ENCODE data around the gene SARDH. TPM values are rescaled to one million over a fixed set of nuclear protein-coding genes. Genes with fewer than 3 reads are reported as not detected.

Gene SARDH
- total and polyA plus RNA-seq, 8 donors, result 3.9 to 13.9 (median 9.9) TPM

DNA sequence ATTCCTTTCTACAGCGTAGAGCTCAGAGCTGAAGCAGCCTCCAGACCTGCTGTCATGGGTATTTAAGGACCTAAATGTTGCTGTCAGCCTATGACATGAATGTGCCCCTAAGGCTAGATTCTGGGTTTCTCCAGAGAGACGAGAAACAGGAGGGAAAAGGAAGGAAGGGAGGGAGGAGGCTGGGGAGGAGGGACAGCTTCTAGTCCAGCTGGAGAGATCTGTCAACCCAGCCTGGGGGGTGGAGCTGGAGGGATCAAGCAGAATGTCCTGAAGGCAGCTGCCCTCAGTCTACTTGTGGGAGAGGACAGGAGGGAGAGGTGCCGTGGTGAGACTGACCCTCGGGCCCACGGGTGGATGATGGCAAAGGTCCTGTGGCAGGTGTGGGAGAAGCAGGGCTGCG is 103.1 kb downstream of the SARDH start:
- TF ChIP-seq, protein P1, sequence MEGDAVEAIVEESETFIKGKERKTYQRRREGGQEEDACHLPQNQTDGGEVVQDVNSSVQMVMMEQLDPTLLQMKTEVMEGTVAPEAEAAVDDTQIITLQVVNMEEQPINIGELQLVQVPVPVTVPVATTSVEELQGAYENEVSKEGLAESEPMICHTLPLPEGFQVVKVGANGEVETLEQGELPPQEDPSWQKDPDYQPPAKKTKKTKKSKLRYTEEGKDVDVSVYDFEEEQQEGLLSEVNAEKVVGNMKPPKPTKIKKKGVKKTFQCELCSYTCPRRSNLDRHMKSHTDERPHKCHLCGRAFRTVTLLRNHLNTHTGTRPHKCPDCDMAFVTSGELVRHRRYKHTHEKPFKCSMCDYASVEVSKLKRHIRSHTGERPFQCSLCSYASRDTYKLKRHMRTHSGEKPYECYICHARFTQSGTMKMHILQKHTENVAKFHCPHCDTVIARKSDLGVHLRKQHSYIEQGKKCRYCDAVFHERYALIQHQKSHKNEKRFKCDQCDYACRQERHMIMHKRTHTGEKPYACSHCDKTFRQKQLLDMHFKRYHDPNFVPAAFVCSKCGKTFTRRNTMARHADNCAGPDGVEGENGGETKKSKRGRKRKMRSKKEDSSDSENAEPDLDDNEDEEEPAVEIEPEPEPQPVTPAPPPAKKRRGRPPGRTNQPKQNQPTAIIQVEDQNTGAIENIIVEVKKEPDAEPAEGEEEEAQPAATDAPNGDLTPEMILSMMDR (IDR thresholded peaks at IDR 0.05), result no peak
- Histone ChIP-seq H3K36me3 (no peaks in the 10 kb centered on the region), H3K4me1 (no peaks in the 10 kb centered on the region), H3K27ac (no peak overlapping the region), H3K9me3 (no peaks in the 10 kb centered on the region), H3K27me3 (peaks cover 0 to 13% of the 10 kb centered on the region in 2 donors), H3K4me3 (no peak overlapping the region)
- intact Hi-C loops (cut with DNase I), result no loop called here
- DNase-seq (no peak), ATAC-seq (no peak)

DNA sequence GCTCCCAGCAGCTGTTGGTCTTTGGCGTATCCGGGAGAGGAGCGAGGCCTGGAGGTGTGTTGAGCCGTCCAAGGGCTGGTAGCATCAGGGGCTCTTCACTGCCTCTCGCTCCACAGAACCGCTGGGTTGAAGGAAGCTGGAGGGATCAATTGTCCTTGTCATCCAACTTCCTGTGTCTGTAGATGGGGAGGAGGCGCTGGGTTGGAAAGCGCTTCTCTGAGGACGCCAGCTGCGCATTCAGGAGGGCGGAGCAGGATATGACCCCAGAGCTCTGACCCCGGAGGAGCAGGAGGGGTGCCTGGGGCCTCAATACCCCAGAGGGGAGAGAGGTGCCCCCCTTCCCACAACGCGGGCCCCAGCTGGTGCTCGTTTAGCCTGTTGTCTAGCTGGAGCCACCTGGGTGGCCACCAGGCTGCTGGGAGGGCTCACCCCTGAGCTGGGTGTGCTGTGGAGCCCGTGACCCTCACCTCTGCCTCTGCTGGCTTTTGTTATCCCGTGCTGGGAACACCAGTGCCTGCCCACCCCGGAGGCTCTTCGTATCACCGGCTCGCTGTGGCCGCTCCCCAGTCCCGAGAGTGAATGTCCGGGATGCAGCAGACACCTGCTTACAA is 104.0 kb downstream of the SARDH start:
- intact Hi-C loops (cut with DNase I), result no loop called here

DNA sequence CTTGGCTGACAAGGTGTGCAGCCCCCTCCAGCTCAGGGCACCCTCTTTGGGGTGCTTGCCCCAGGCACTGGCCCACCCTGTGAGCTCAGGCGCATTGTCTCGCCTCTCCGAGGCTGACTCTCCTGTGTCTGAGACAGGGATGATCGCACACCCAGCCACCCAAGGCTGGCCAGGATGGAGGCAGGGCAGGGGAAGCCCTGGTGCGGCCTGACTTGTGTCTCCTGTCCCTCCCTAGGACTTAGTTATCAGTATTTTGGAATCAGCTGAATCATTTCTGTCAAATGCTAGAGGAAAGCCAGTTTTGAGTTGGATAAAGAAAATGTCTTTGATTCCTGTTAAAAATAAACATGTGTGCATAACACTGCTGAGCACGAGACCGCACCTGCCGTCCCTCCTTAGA is 104.5 kb downstream of the SARDH start:
- Histone ChIP-seq H3K27me3 (peaks cover 0 to 13% of the 10 kb centered on the region in 2 donors), H3K4me1 (no peaks in the 10 kb centered on the region), H3K4me3 (no peak overlapping the region), H3K27ac (no peak overlapping the region), H3K9me3 (no peaks in the 10 kb centered on the region), H3K36me3 (no peaks in the 10 kb centered on the region)
- ATAC-seq (no peak), DNase-seq (peak in 1 of 4 donors; percentile 57)
- TF ChIP-seq, protein P1 (IDR thresholded peaks at IDR 0.05), result no peak
- intact Hi-C loops (cut with DNase I), result no loop called here

More for the DNA sequence above, 104.0 kb downstream of the SARDH start:
- no peak for ATAC-seq
- DNase-seq, result peak in 1 of 4 donors; percentile 61
- Histone ChIP-seq H3K4me1 (no peaks in the 10 kb centered on the region), H3K27me3 (peaks cover 0 to 13% of the 10 kb centered on the region in 2 donors), H3K4me3 (no peak overlapping the region), H3K36me3 (no peaks in the 10 kb centered on the region), H3K9me3 (no peaks in the 10 kb centered on the region), H3K27ac (no peak overlapping the region)
- TF ChIP-seq, protein P1 (IDR thresholded peaks at IDR 0.05), result no peak

DNA sequence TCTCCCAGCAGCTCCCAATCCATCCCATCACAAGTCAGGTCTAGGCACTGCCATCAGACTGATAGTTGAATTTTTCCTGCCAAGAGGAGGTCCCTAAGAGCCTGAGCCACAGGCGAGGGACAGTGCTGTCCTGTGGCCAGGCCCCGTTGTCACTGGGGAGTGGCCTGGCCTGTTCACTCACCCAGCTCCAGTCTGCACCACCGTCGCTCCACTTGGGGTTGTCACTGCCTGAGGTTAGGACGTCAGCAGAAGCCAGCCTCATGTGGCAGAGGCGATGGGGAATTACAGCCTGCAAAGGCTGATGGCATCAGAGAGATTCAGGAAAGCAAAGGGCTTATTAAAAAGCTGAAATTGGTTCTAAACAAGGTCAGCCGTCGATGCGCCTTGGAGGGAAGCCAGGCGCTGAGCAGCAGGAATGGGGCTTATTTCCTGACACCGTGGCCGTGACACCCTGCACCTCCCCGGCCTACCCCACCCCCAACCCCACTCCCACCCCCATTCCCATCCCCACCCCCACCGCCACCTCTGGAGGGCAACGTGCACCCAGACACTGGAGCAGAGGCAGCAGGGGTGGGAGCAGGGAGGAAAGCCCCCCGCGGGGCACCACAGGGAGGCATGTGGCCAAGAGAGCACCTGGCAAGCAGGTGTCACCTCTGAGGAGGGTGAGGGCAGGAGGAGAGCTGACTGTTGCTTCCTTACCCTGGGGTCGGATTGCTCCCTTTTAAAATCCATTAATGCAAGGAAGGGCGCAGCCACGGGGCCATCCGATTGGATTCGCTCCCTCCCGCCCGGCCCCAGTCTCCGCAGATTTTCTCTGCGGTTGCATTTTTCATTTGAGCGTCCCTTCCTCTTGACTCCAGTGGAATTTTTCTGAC is 105.1 kb downstream of the SARDH start:
- intact Hi-C loops (cut with DNase I), result no loop called here
- no peak overlapping the region for H3K27ac ChIP-seq
- H3K9me3 ChIP-seq, result no peaks in the 10 kb centered on the region
- H3K27me3 ChIP-seq, result peaks cover 0 to 13% of the 10 kb centered on the region in 2 donors
- H3K36me3 ChIP-seq, result no peaks in the 10 kb centered on the region
- H3K4me3 ChIP-seq, result no peak overlapping the region
- DNase-seq (peak in 1 of 4 donors; percentile 52), ATAC-seq (no peak)
- no peaks in the 10 kb centered on the region for H3K4me1 ChIP-seq
- TF ChIP-seq, protein P1 (IDR thresholded peaks at IDR 0.05), result no peak

DNA sequence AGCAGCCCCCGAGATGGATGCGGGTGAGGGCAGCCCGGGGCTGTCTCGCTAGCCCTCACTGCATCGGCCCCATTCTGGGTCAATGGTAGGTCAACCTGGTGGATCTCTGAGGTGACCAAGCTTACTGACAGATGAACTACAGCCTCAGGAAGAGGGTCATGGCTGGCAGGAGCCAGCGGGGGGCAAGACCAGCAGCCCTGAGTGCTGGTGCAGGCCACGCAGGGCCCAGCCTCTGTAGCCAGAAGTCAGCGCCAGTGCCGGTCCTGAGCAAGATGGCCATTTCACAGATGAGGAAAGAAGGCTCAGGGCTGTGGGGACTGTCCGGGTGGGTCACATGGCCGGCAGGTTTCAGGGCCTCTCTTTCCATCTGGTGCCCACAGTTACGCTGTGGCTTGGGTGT is 107.0 kb downstream of the SARDH start:
- peak in 1 of 4 donors; percentile 55 for DNase-seq
- Histone ChIP-seq H3K27ac (no peak overlapping the region), H3K4me3 (no peak overlapping the region), H3K36me3 (no peaks in the 10 kb centered on the region), H3K9me3 (peaks cover 0 to 6% of the 10 kb centered on the region in 2 donors), H3K4me1 (no peaks in the 10 kb centered on the region), H3K27me3 (peaks cover 0 to 13% of the 10 kb centered on the region in 2 donors)
- ATAC-seq, result no peak
- intact Hi-C loops (cut with DNase I), result no loop called here
- TF ChIP-seq, protein P1 (IDR thresholded peaks at IDR 0.05), result no peak
